ENCODE results near the gene PISD.

DNA sequence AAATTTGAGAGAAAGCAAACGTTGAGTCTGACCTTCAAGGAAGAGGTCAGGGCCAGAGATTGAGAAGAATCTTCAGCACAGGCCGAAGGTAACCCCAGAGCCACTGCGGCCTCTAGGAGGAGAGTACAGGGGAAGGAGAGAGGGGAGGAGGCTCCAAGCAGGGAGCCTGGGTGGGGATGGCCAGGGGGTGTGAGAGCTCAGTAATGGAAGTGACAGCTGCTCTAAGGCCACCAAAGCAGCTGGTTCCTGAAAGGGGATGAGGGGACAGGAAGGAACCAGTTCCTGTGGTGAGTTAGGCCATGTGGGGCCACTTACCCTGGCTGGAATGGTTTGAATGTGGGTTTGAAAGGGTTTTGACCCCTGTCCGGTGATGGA lies 46.1 kb downstream of the PISD start:
- TF ChIP-seq BHLHE40 (IDR thresholded peaks at IDR 0.05; ENCODE audit: borderline replicate concordance): no peak
- TF ChIP-seq LEF1 (IDR thresholded peaks at IDR 0.05; ENCODE audit: borderline replicate concordance): no peak
- TF ChIP-seq HDGF (IDR thresholded peaks at IDR 0.05; ENCODE audit: borderline replicate concordance): no peak
